GM13976 (cell line): Measurements from ENCODE around the gene KRT80.

ENCODE experiments used
- DNase-seq: peaks from one replicate; pipeline ENCODE4 v3.0.0; 2012; ENCODE audit warnings: low spot score
- CTCF ChIP-seq: IDR thresholded peaks from 2 replicates; pipeline ENCODE4 v1.5.1; 2012; ENCODE audit warnings: borderline replicate concordance, mild to moderate bottlenecking; ENCODE audit not compliant: insufficient read depth; ENCODE audit errors: extremely low read depth, missing control alignments, control extremely low read depth
- in situ Hi-C: fragments of 300-500 bp; cut with MboI; formaldehyde crosslinking; loops from one replicate; pipeline ENCODE4 v1.12.0; 2022; ENCODE audit warnings: low sequenced_read_pairs, mixed read lengths, inconsistent platforms; ENCODE audit not compliant: unreplicated experiment

KRT80 gene

GRCh38 chr12:52199294-52199919 is 7.6 kb upstream of the KRT80 start:
- in situ Hi-C loops: no loop called here
- TF ChIP-seq CTCF: no peak
- DNase-seq: no peak

- in situ Hi-C loops: no loop called here
- no peak for DNase-seq
- no peak for TF ChIP-seq CTCF
These were observed 6.8 kb upstream of the KRT80 start for GRCh38 chr12:52198454-52199215.

- DNase-seq: no peak
- TF ChIP-seq CTCF: no peak
- in situ Hi-C loops: no loop called here
These were observed 5.8 kb upstream of the KRT80 start for GRCh38 chr12:52197371-52198231.

- in situ Hi-C loops: no loop called here
- TF ChIP-seq CTCF: no peak
- no peak for DNase-seq
These were observed 3.4 kb upstream of the KRT80 start for GRCh38 chr12:52195065-52195730.

- in situ Hi-C loops: no loop called here
- no peak for DNase-seq
- no peak for TF ChIP-seq CTCF
These were observed 2.2 kb upstream of the KRT80 start for GRCh38 chr12:52193991-52194390.

- no peak for TF ChIP-seq CTCF
- in situ Hi-C loops: no loop called here
- DNase-seq: no peak
These were observed 1.7 kb upstream of the KRT80 start for GRCh38 chr12:52193532-52193931.
